Sigmoid colon (tissue), 4 donors: ENCODE measurements around the gene RYR3.

Source experiments
- CTCF ChIP-seq, 4 experiments: fragments of 450-650 bp in 3 of 4; fragments of 200-600 bp in 1 of 4; IDR thresholded peaks; one replicate each; pipeline ENCODE4 v1.5.1; 2016 to 2019; ENCODE audit warnings: antibody characterized with exemption in 4 of 4, mild to moderate bottlenecking in 3 of 4, moderate library complexity in 2 of 4
- EP300 ChIP-seq, 4 donors: sonication (generic); formaldehyde crosslinking; IDR thresholded peaks; one replicate each; pipeline ENCODE4 v1.6.1; 2017; ENCODE audit warnings: antibody characterized with exemption in 4 of 4
- POLR2A ChIP-seq, 2 donors: fragments of 450-650 bp; IDR thresholded peaks; one replicate each; pipeline ENCODE4 v1.6.1; 2016; ENCODE audit warnings: antibody characterized with exemption in 2 of 2, mild to moderate bottlenecking in 2 of 2, moderate library complexity in 2 of 2
- POLR2AphosphoS5 ChIP-seq, 4 donors: sonication (generic); formaldehyde crosslinking; IDR thresholded peaks; one replicate each; pipeline ENCODE4 v1.6.1; 2017; ENCODE audit warnings: antibody characterized with exemption in 4 of 4

GRCh38 chr15:33262306-33262705 is 48.5 kb upstream of the RYR3 start:
- no peak for TF ChIP-seq POLR2AphosphoS5 (IDR thresholded peaks at IDR 0.05)
- TF ChIP-seq CTCF (IDR thresholded peaks at IDR 0.05): no peak
- TF ChIP-seq EP300 (IDR thresholded peaks at IDR 0.05): no peak
- no peak for TF ChIP-seq POLR2A (IDR thresholded peaks at IDR 0.05)
